ENCODE data around the gene SLCO6A1. TPM values are rescaled to one million over a fixed set of nuclear protein-coding genes. Genes with fewer than 3 reads are reported as not detected.

Gene SLCO6A1
- polyA plus RNA-seq, 1 donor (not counting 4 experiments of a cell fraction or from before 2014, with no cell fraction given), result not detected

GRCh38 chr5:102539996-102540728 is 41.4 kb upstream of the SLCO6A1 start:
- H3K9me3 ChIP-seq (ENCODE audit: control insufficient read depth, low read depth, low read length), result no peaks in the 10 kb centered on the region
- no peaks in the 10 kb centered on the region for H3K36me3 ChIP-seq (ENCODE audit: control insufficient read depth in 2 of 2, extremely low read depth in 1 of 2, insufficient read depth in 2 of 2, low read length in 2 of 2)
- H3K9ac ChIP-seq (ENCODE audit: control insufficient read depth, extremely low read depth, insufficient read depth, low read length), result no peak overlapping the region
- no peaks in the 10 kb centered on the region for H3K4me1 ChIP-seq (ENCODE audit: control insufficient read depth, extremely low read depth, insufficient read depth, low read length)
- H3K4me2 ChIP-seq (ENCODE audit: control insufficient read depth, extremely low read depth, insufficient read depth, low read depth, low read length), result no peak overlapping the region
- no peak overlapping the region for H2AFZ ChIP-seq (ENCODE audit: control insufficient read depth, low read length)
- DNase-seq (ENCODE audit: low read depth, low spot score), result no peak
- no peaks in the 10 kb centered on the region for H3K27me3 ChIP-seq (ENCODE audit: control insufficient read depth, extremely low read depth, insufficient read depth, low read length)
- no peak for FAIRE-seq
- H3K27ac ChIP-seq (ENCODE audit: control insufficient read depth, insufficient read depth, low read length), result no peak overlapping the region
- H3K79me2 ChIP-seq (ENCODE audit: control insufficient read depth, insufficient read depth, low read length), result no peaks in the 10 kb centered on the region
- no peaks in the 10 kb centered on the region for H4K20me1 ChIP-seq (ENCODE audit: control insufficient read depth, extremely low read depth, insufficient read depth, low read length)
- TF ChIP-seq EZH2 (IDR thresholded peaks at IDR 0.05; ENCODE audit: low read length), result no peak
- TF ChIP-seq, protein P1, sequence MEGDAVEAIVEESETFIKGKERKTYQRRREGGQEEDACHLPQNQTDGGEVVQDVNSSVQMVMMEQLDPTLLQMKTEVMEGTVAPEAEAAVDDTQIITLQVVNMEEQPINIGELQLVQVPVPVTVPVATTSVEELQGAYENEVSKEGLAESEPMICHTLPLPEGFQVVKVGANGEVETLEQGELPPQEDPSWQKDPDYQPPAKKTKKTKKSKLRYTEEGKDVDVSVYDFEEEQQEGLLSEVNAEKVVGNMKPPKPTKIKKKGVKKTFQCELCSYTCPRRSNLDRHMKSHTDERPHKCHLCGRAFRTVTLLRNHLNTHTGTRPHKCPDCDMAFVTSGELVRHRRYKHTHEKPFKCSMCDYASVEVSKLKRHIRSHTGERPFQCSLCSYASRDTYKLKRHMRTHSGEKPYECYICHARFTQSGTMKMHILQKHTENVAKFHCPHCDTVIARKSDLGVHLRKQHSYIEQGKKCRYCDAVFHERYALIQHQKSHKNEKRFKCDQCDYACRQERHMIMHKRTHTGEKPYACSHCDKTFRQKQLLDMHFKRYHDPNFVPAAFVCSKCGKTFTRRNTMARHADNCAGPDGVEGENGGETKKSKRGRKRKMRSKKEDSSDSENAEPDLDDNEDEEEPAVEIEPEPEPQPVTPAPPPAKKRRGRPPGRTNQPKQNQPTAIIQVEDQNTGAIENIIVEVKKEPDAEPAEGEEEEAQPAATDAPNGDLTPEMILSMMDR (optimal IDR thresholded peaks at IDR 0.05 in 1 of 3, IDR thresholded peaks at IDR 0.05 in 1 of 3, conservative IDR thresholded peaks at IDR 0.05 in 1 of 3; ENCODE audit: extremely low read depth in 1 of 3, insufficient read depth in 2 of 3, low read length in 3 of 3), result no peak
- dilution Hi-C loops (cut with MboI; ENCODE audit: extremely low pct_ligation_motif_present, low sequenced_read_pairs), result no loop called here
- H3K4me3 ChIP-seq (ENCODE audit: control insufficient read depth in 2 of 3, extremely low read depth in 1 of 3, insufficient read depth in 2 of 3, low read depth in 1 of 3, low read length in 3 of 3), result no peak overlapping the region
- no peaks in the 10 kb centered on the region for H3K9me1 ChIP-seq (ENCODE audit: control insufficient read depth, extremely low read depth, insufficient read depth, low read length)

GRCh38 chr5:102539562-102539961 is 40.8 kb upstream of the SLCO6A1 start:
- H4K20me1 ChIP-seq (ENCODE audit: control insufficient read depth, extremely low read depth, insufficient read depth, low read length), result no peaks in the 10 kb centered on the region
- no peak for TF ChIP-seq EZH2 (IDR thresholded peaks at IDR 0.05; ENCODE audit: low read length)
- TF ChIP-seq, protein P1 (optimal IDR thresholded peaks at IDR 0.05 in 1 of 3, IDR thresholded peaks at IDR 0.05 in 1 of 3, conservative IDR thresholded peaks at IDR 0.05 in 1 of 3; ENCODE audit: extremely low read depth in 1 of 3, insufficient read depth in 2 of 3, low read length in 3 of 3), result no peak
- no peak overlapping the region for H3K27ac ChIP-seq (ENCODE audit: control insufficient read depth, insufficient read depth, low read length)
- no peak overlapping the region for H3K4me3 ChIP-seq (ENCODE audit: control insufficient read depth in 2 of 3, extremely low read depth in 1 of 3, insufficient read depth in 2 of 3, low read depth in 1 of 3, low read length in 3 of 3)
- no peaks in the 10 kb centered on the region for H3K9me1 ChIP-seq (ENCODE audit: control insufficient read depth, extremely low read depth, insufficient read depth, low read length)
- FAIRE-seq, result no peak
- no peak overlapping the region for H2AFZ ChIP-seq (ENCODE audit: control insufficient read depth, low read length)
- H3K9ac ChIP-seq (ENCODE audit: control insufficient read depth, extremely low read depth, insufficient read depth, low read length), result no peak overlapping the region
- dilution Hi-C loops (cut with MboI; ENCODE audit: extremely low pct_ligation_motif_present, low sequenced_read_pairs), result no loop called here
- H3K27me3 ChIP-seq (ENCODE audit: control insufficient read depth, extremely low read depth, insufficient read depth, low read length), result no peaks in the 10 kb centered on the region
- no peak for DNase-seq (ENCODE audit: low read depth, low spot score)
- H3K4me2 ChIP-seq (ENCODE audit: control insufficient read depth, extremely low read depth, insufficient read depth, low read depth, low read length), result no peak overlapping the region
- H3K4me1 ChIP-seq (ENCODE audit: control insufficient read depth, extremely low read depth, insufficient read depth, low read length), result no peaks in the 10 kb centered on the region
- H3K36me3 ChIP-seq (ENCODE audit: control insufficient read depth in 2 of 2, extremely low read depth in 1 of 2, insufficient read depth in 2 of 2, low read length in 2 of 2), result no peaks in the 10 kb centered on the region
- no peaks in the 10 kb centered on the region for H3K9me3 ChIP-seq (ENCODE audit: control insufficient read depth, low read depth, low read length)
- H3K79me2 ChIP-seq (ENCODE audit: control insufficient read depth, insufficient read depth, low read length), result no peaks in the 10 kb centered on the region

Measured in keratinocyte (primary cell).